NK-92 (cell line): ENCODE measurements around the gene LAS1L.
"Not testable (repeated sequence)": the region's sequence is repeated elsewhere in the genome, so short reads cannot be mapped to it uniquely, and the experiment has no call there.

Source experiments
- DNase-seq: peaks from one replicate; lab custom pipeline; 2025; ENCODE audit not compliant: unreplicated experiment; lab: John Stamatoyannopoulos, UW

The LAS1L gene

GRCh38 chrX:65534450-65535292, at the start of gene LAS1L:
LAS1L (minus strand) TSS chrX:65534787; CDS start chrX:65534715, 72 bp downstream.
- peak; percentile 38 for DNase-seq

- no peak for DNase-seq
Observed at GRCh38 chrX:65582450-65583082, 48.0 kb upstream of the LAS1L start.

- no peak for DNase-seq
Observed at GRCh38 chrX:65581661-65582339, 47.2 kb upstream of the LAS1L start.

GRCh38 chrX:65578346-65578745, 43.8 kb upstream of the LAS1L start:
- DNase-seq: no peak

- no peak for DNase-seq
Observed at GRCh38 chrX:65576160-65576559, 41.6 kb upstream of the LAS1L start.

- DNase-seq: no peak
Observed at GRCh38 chrX:65575022-65575421, 40.4 kb upstream of the LAS1L start.

GRCh38 chrX:65574356-65574755, 39.8 kb upstream of the LAS1L start:
- no peak for DNase-seq

GRCh38 chrX:65572971-65573370, 38.4 kb upstream of the LAS1L start:
- no peak for DNase-seq

- DNase-seq: not testable (repeated sequence)
Observed at GRCh38 chrX:65562850-65563249, 28.3 kb upstream of the LAS1L start.

- DNase-seq: no peak
Observed at GRCh38 chrX:65551489-65552339, 17.1 kb upstream of the LAS1L start.

- no peak for DNase-seq
Observed at GRCh38 chrX:65551086-65551485, 16.5 kb upstream of the LAS1L start.

- no peak for DNase-seq
Observed at GRCh38 chrX:65545456-65545855, 10.9 kb upstream of the LAS1L start.

GRCh38 chrX:65537229-65537628, 2.6 kb upstream of the LAS1L start:
- no peak for DNase-seq

GRCh38 chrX:65536291-65536690, 1.7 kb upstream of the LAS1L start:
- DNase-seq: no peak

- no peak for DNase-seq
Observed at GRCh38 chrX:65532016-65532415, 2.6 kb downstream of the LAS1L start.

GRCh38 chrX:65528705-65529340, 5.8 kb downstream of the LAS1L start:
- DNase-seq: no peak

GRCh38 chrX:65528293-65528692, 6.3 kb downstream of the LAS1L start:
- no peak for DNase-seq

- no peak for DNase-seq
Observed at GRCh38 chrX:65524139-65524538, 10.4 kb downstream of the LAS1L start.

GRCh38 chrX:65522739-65523372, 11.7 kb downstream of the LAS1L start:
- DNase-seq: no peak

- not testable (repeated sequence) for DNase-seq
Observed at GRCh38 chrX:65519530-65519929, 15.1 kb downstream of the LAS1L start.
